ENCODE results near the gene RAB8B.
"Not testable (repeated sequence)": the region's sequence is repeated elsewhere in the genome, so short reads cannot be mapped to it uniquely, and the experiment has no call there.

RAB8B gene

GRCh38 chr15:63210151-63211091 is 21.0 kb downstream of the RAB8B start:
- DNase-seq, result no peak

- DNase-seq, result no peak
Measured at GRCh38 chr15:63211092-63211490, 21.7 kb downstream of the RAB8B start.

- DNase-seq, result no peak
Measured at GRCh38 chr15:63211549-63211948, 22.1 kb downstream of the RAB8B start.

- no peak for DNase-seq
Measured at GRCh38 chr15:63212050-63213004, 22.9 kb downstream of the RAB8B start.

GRCh38 chr15:63218100-63218808 is 28.8 kb downstream of the RAB8B start:
- no peak for DNase-seq

GRCh38 chr15:63219196-63219710 is 29.8 kb downstream of the RAB8B start:
- no peak for DNase-seq

- no peak for DNase-seq
Measured at GRCh38 chr15:63221346-63221745, 31.9 kb downstream of the RAB8B start.

GRCh38 chr15:63223463-63223862 is 34.1 kb downstream of the RAB8B start:
- DNase-seq, result no peak

- no peak for DNase-seq
Measured at GRCh38 chr15:63225381-63225780, 36.0 kb downstream of the RAB8B start.

- no peak for DNase-seq
Measured at GRCh38 chr15:63226155-63226883, 36.9 kb downstream of the RAB8B start.

GRCh38 chr15:63226966-63227401 is 37.6 kb downstream of the RAB8B start:
- DNase-seq, result no peak

GRCh38 chr15:63227689-63228088 is 38.3 kb downstream of the RAB8B start:
- no peak for DNase-seq

- no peak for DNase-seq
Measured at GRCh38 chr15:63231206-63231605, 41.8 kb downstream of the RAB8B start.

GRCh38 chr15:63231706-63232105 is 42.3 kb downstream of the RAB8B start:
- no peak for DNase-seq

- DNase-seq, result no peak
Measured at GRCh38 chr15:63232405-63232804, 43.0 kb downstream of the RAB8B start.

GRCh38 chr15:63232943-63233342 is 43.5 kb downstream of the RAB8B start:
- DNase-seq, result no peak

- no peak for DNase-seq
Measured at GRCh38 chr15:63233667-63234423, 44.4 kb downstream of the RAB8B start.

GRCh38 chr15:63234451-63234870 is 45.1 kb downstream of the RAB8B start:
- DNase-seq, result no peak

GRCh38 chr15:63236272-63236671 is 46.9 kb downstream of the RAB8B start:
- DNase-seq, result no peak

- not testable (repeated sequence) for DNase-seq
Measured at GRCh38 chr15:63237086-63237485, 47.7 kb downstream of the RAB8B start.

- no peak for DNase-seq
Measured at GRCh38 chr15:63238171-63238570, 48.8 kb downstream of the RAB8B start.

All from NCI-H1105 treated with DMSO at 0.1 percent for 48 hours (cell line).